Airway epithelial cell (primary cell): ENCODE measurements around the gene MBD3L3. TPM values are rescaled to one million over a fixed set of nuclear protein-coding genes. Genes with fewer than 3 reads are reported as not detected.

Experiments used
- total RNA-seq: library from RNA; depleted of rRNA; stranded (reverse); fragments of >200 nt; gene quantifications from 2 replicates; pipeline ENCODE4 v1.2.3, GENCODE V29; 2015

The MBD3L3 gene
- total RNA-seq: not detected in 2 replicates

GRCh38 chr19:7058576-7058975, at the start of gene MBD3L3:
MBD3L3 (minus strand) TSS chr19:7058676; CDS start chr19:7058605, 71 bp downstream.

GRCh38 chr19:7069042-7069903, 10.8 kb upstream of the MBD3L3 start, which contains the start of gene ZNF557:
ZNF557 (plus strand) TSS chr19:7069703; CDS start chr19:7075075, 5,372 bp downstream.

GRCh38 chr19:7049021-7049420, 9.5 kb downstream of the MBD3L3 start, which contains the start of gene MBD3L2:
MBD3L2 (plus strand) TSS chr19:7049321; CDS start chr19:7049374, 53 bp downstream.

GRCh38 chr19:7040079-7040478, 18.4 kb downstream of the MBD3L3 start, which contains the start of gene MBD3L4:
MBD3L4 (minus strand) TSS chr19:7040179; CDS start chr19:7040144, 35 bp downstream.

GRCh38 chr19:7030278-7030677, 28.2 kb downstream of the MBD3L3 start, which contains the start of gene MBD3L5:
MBD3L5 (plus strand) TSS chr19:7030578; CDS start chr19:7030612, 34 bp downstream.

GRCh38 chr19:7021331-7021730, 37.1 kb downstream of the MBD3L3 start, which contains the start of gene MBD3L2B:
MBD3L2B (minus strand) TSS chr19:7021431; CDS start chr19:7021397, 34 bp downstream.

Other genes with a start within 250 kb of the MBD3L3 start
- gene ADGRE1, start 171.1 kb downstream of the MBD3L3 start, total RNA-seq: not detected in 2 replicates
- not detected in 2 replicates for gene MBD3L2B, start 37.2 kb downstream of the MBD3L3 start, total RNA-seq
- not detected in 2 replicates for gene MBD3L5, start 28.1 kb downstream of the MBD3L3 start, total RNA-seq
- not detected in 2 replicates for gene MBD3L4, start 18.5 kb downstream of the MBD3L3 start, total RNA-seq
- not detected in 2 replicates for gene MBD3L2, start 9.4 kb downstream of the MBD3L3 start, total RNA-seq
- gene ZNF557, start 11.0 kb upstream of the MBD3L3 start, total RNA-seq: 2.2 and 6.4 TPM in 2 replicates
- gene INSR, start 235.7 kb upstream of the MBD3L3 start, total RNA-seq: 5.6 and 6.1 TPM in 2 replicates